Lower leg skin (tissue), 3 donors: ENCODE measurements around the gene CDH13.

Source experiments
- CTCF ChIP-seq, 3 donors: fragments of 450-650 bp; IDR thresholded peaks; one replicate each; pipeline ENCODE4 v1.5.1; 2016; ENCODE audit warnings: antibody characterized with exemption in 3 of 3, mild to moderate bottlenecking in 3 of 3, moderate library complexity in 2 of 3
- POLR2A ChIP-seq, 2 donors: fragments of 450-650 bp; IDR thresholded peaks; one replicate each; pipeline ENCODE4 v1.6.1; 2016 to 2017; ENCODE audit warnings: antibody characterized with exemption in 2 of 2, mild to moderate bottlenecking in 1 of 2, moderate library complexity in 1 of 2

- no peak for TF ChIP-seq POLR2A (IDR thresholded peaks at IDR 0.05)
- TF ChIP-seq CTCF (IDR thresholded peaks at IDR 0.05): no peak
Observed at GRCh38 chr16:83847371-83848225, 1220.8 kb downstream of the CDH13 start.
